Choroid plexus epithelial cell (primary cell): ENCODE results near the gene MYADML2.
A peak's percentile ranks its signal among the peaks of the same experiment; 100 is the strongest.

Experiments
- DNase-seq: peaks from one replicate; pipeline ENCODE4 v3.0.0-alpha.2; 2010; ENCODE audit warnings: low read depth
- H3K4me3 ChIP-seq: 2 replicates; pipeline ENCODE4 v1.5.1; 2011; ENCODE audit warnings: low read depth, mild to moderate bottlenecking, control low read depth, low read length, moderate library complexity
- CTCF ChIP-seq: conservative IDR thresholded peaks from 2 replicates; pipeline ENCODE4 v1.5.1; 2011; ENCODE audit warnings: low read depth, mild to moderate bottlenecking, control low read depth, inconsistent platforms, low read length, moderate library complexity

The MYADML2 gene

GRCh38 chr17:81992306-81993102 is 45.5 kb upstream of the MYADML2 start:
- H3K4me3 ChIP-seq: no peak overlapping the region
- DNase-seq: no peak
- no peak for TF ChIP-seq CTCF

GRCh38 chr17:81991684-81992305 is 44.8 kb upstream of the MYADML2 start:
- no peak for TF ChIP-seq CTCF
- no peak overlapping the region for H3K4me3 ChIP-seq
- peak; percentile 36 for DNase-seq

GRCh38 chr17:81990836-81991683 is 44.0 kb upstream of the MYADML2 start:
- DNase-seq: no peak
- no peak overlapping the region for H3K4me3 ChIP-seq
- no peak for TF ChIP-seq CTCF

- no peak overlapping the region for H3K4me3 ChIP-seq
- DNase-seq: no peak
Measured at GRCh38 chr17:81987161-81987770, 40.2 kb upstream of the MYADML2 start.

GRCh38 chr17:81986606-81987005 is 39.6 kb upstream of the MYADML2 start:
- H3K4me3 ChIP-seq: no peak overlapping the region
- no peak for TF ChIP-seq CTCF
- DNase-seq: no peak

More at GRCh38 chr17:81987161-81987770, 40.2 kb upstream of the MYADML2 start:
- TF ChIP-seq CTCF: no peak

- DNase-seq: no peak
- no peak for TF ChIP-seq CTCF
- H3K4me3 ChIP-seq: no peak overlapping the region
Measured at GRCh38 chr17:81984773-81985410, 37.9 kb upstream of the MYADML2 start.
